HG02970 (cell line): Measurements from ENCODE around the gene HCAR1.
"Not testable (repeated sequence)": the region's sequence is repeated elsewhere in the genome, so short reads cannot be mapped to it uniquely, and the experiment has no call there.

Source experiments
- ATAC-seq: cut with Tn5 transposase; IDR thresholded peaks from one replicate; pipeline ENCODE4 v1.9.1; 2021; ENCODE audit warnings: mild to moderate bottlenecking, moderate library complexity, moderate number of reproducible peaks; ENCODE audit not compliant: unreplicated experiment, low FRiP score

Gene HCAR1

DNA sequence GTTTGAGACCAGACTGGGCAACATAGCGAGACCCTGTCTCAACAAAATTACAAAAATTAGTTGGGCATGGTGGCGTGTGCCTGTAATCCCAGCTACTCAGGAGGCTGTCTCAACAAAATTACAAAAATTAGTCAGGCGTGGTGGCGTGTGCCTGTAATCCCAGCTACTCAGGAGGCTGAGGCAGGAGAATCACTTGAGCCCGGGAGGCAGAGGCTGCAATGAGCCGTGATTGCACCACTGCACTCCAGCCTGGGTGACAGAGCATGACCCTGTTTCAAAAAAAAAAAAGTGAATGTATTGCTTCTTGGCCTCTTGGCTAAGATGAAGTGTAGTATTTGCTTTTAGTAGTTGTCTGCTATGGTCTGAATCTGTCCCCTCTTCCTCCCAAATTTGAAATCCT is 49.7 kb downstream of the HCAR1 start:
- not testable (repeated sequence) for ATAC-seq

DNA sequence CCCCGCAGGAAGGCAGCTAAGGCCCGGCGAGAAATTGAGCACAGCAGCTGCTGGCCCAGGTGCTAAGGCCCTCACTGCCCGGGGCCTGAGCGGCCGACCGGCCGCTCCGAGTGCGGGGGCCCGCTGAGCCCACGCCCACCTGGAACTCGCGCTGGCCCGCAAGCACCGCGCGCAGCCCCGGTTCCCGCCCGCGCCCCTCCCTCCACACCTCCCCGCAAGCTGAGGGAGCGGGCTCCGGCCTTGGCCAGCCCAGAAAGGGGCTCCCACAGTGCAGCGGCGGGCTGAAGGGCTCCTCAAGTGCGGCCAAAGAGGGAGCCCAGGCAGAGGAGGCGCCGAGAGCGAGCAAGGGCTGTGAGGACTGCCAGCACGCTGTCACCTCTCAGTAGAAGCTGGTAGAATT is 53.9 kb downstream of the HCAR1 start:
- not testable (repeated sequence) for ATAC-seq
